Natural killer cell (primary cell): ENCODE data around the gene CWF19L2. TPM values are rescaled to one million over a fixed set of nuclear protein-coding genes. Genes with fewer than 3 reads are reported as not detected.

ENCODE experiments used
- ATAC-seq, 3 donors: fragments of 150-1000 bp in 2 of 3; fragments of 200-7000 bp in 1 of 3; cut with Tn5 transposase; 1 replicate in 1 of 3; 2 replicates in 2 of 3; pipeline ENCODE4 v1.10.0; 2021; ENCODE audit warnings: mild to moderate bottlenecking in 2 of 3, moderate library complexity in 2 of 3
- DNase-seq, 2 donors: peaks; one replicate each; pipeline versions ENCODE4 v3.0.0 to v3.0.0-alpha.2; 2013 to 2021; ENCODE audit warnings: mixed read lengths in 1 of 2
- H3K27ac ChIP-seq: one replicate; pipeline ENCODE4 v1.5.1; 2013; ENCODE audit warnings: mild to moderate bottlenecking, low read length
- H3K27me3 ChIP-seq: one replicate; pipeline ENCODE4 v1.6.1; 2013; ENCODE audit warnings: low read length; ENCODE audit not compliant: control insufficient read depth, insufficient read depth
- H3K36me3 ChIP-seq: one replicate; pipeline ENCODE4 v1.6.1; 2013; ENCODE audit warnings: low read length; ENCODE audit not compliant: control insufficient read depth, insufficient read depth
- H3K4me1 ChIP-seq: one replicate; pipeline ENCODE4 v1.6.1; 2013; ENCODE audit warnings: low read length; ENCODE audit not compliant: control insufficient read depth, insufficient read depth
- H3K4me3 ChIP-seq: one replicate; pipeline ENCODE4 v1.5.1; 2013; ENCODE audit warnings: low read length
- H3K9me3 ChIP-seq: one replicate; pipeline ENCODE4 v1.6.1; 2013; ENCODE audit warnings: low read length; ENCODE audit not compliant: control insufficient read depth, insufficient read depth
- H3K27ac Mint-ChIP-seq, 2 donors: one replicate each; pipeline ENCODE4 v1.8.0; 2022; ENCODE audit warnings: mild to moderate bottlenecking in 2 of 2, mixed read lengths in 2 of 2, moderate library complexity in 1 of 2
- H3K27me3 Mint-ChIP-seq, 2 donors: one replicate each; pipeline ENCODE4 v1.8.0; 2022; ENCODE audit warnings: low read depth in 2 of 2, mixed read lengths in 2 of 2
- H3K36me3 Mint-ChIP-seq: one replicate; pipeline ENCODE4 v1.8.0; 2022; ENCODE audit warnings: mixed read lengths
- H3K4me1 Mint-ChIP-seq, 2 donors: one replicate each; pipeline ENCODE4 v1.8.0; 2022; ENCODE audit warnings: mixed read lengths in 2 of 2
- H3K4me3 Mint-ChIP-seq: one replicate; pipeline ENCODE4 v1.8.0; 2022; ENCODE audit warnings: mild to moderate bottlenecking, moderate library complexity, mixed read lengths
- H3K9me3 Mint-ChIP-seq, 2 donors: one replicate each; pipeline ENCODE4 v1.8.0; 2022; ENCODE audit warnings: mixed read lengths in 2 of 2
- CTCF ChIP-seq: fragments of 200-600 bp; IDR thresholded peaks from one replicate; pipeline ENCODE4 v1.8.0; 2022; ENCODE audit warnings: antibody characterized with exemption
- WGBS: methylation state at CpG from one replicate; pipeline ENCODE4 v1.1.7; 2013; ENCODE audit warnings: missing lambda C conversion rate; ENCODE audit not compliant: insufficient coverage; 5-methylcytosine and 5-hydroxymethylcytosine counted together
- intact Hi-C: fragments of 100-400 bp; cut with micrococcal nuclease; formaldehyde crosslinking; loops from one replicate; pipeline ENCODE4 v1.14.2; 2022
- total RNA-seq, 4 donors: library from RNA; stranded (reverse); fragments of 120-200 nt in 1 of 4; gene quantifications; one replicate each; pipeline versions ENCODE4 v1.2.3 to v1.2.4, GENCODE V29; 2013 to 2022

Gene CWF19L2
- total RNA-seq, 3 donors from 2014 or later (not counting 1 experiment from before 2014, with no cell fraction given) = 25.8 to 34.8 (median 28.0) TPM

- Histone ChIP-seq H3K4me1 (no peaks in the 10 kb centered on the region), H3K4me3 (no peak overlapping the region), H3K9me3 (no peaks in the 10 kb centered on the region), H3K36me3 (no peaks in the 10 kb centered on the region), H3K27me3 (no peaks in the 10 kb centered on the region), H3K27ac (no peak overlapping the region)
- H3K4me1 Mint-ChIP-seq = no peaks in the 10 kb centered on the region
- no peaks in the 10 kb centered on the region for H3K9me3 Mint-ChIP-seq
- no peak overlapping the region for H3K4me3 Mint-ChIP-seq
- DNase-seq (no peak), ATAC-seq (no peak)
- TF ChIP-seq CTCF = no peak
- peaks cover 0 to 13% of the 10 kb centered on the region in 2 donors for H3K27me3 Mint-ChIP-seq
- 100% methylated on average over 1 of the region's 1 CpG for WGBS
- H3K36me3 Mint-ChIP-seq = no peaks in the 10 kb centered on the region
- intact Hi-C loops = no loop called here
- H3K27ac Mint-ChIP-seq = no peak overlapping the region
These were observed 35.5 kb upstream of the CWF19L2 start for GRCh38 chr11:107493117-107493516.

- no peaks in the 10 kb centered on the region for H3K4me1 ChIP-seq
- no peak overlapping the region for H3K27ac ChIP-seq
- TF ChIP-seq CTCF = no peak
- H3K4me3 Mint-ChIP-seq = no peak overlapping the region
- DNase-seq (no peak), ATAC-seq (no peak)
- no peaks in the 10 kb centered on the region for H3K36me3 Mint-ChIP-seq
- no peaks in the 10 kb centered on the region for H3K27me3 ChIP-seq
- intact Hi-C loops = no loop called here
- WGBS = 94% methylated on average over 2 of the region's 2 CpGs
- H3K9me3 Mint-ChIP-seq = no peaks in the 10 kb centered on the region
- no peak overlapping the region for H3K27ac Mint-ChIP-seq
- no peak overlapping the region for H3K4me3 ChIP-seq
- H3K9me3 ChIP-seq = no peaks in the 10 kb centered on the region
- H3K36me3 ChIP-seq = no peaks in the 10 kb centered on the region
- peaks cover 0 to 13% of the 10 kb centered on the region in 2 donors for H3K27me3 Mint-ChIP-seq
- H3K4me1 Mint-ChIP-seq = no peaks in the 10 kb centered on the region
These were observed 33.2 kb upstream of the CWF19L2 start for GRCh38 chr11:107490836-107491235.

- DNase-seq (no peak), ATAC-seq (no peak)
- TF ChIP-seq CTCF = no peak
- H3K9me3 ChIP-seq = no peaks in the 10 kb centered on the region
- H3K4me3 ChIP-seq = no peak overlapping the region
- no peaks in the 10 kb centered on the region for H3K36me3 ChIP-seq
- H3K27ac Mint-ChIP-seq = no peak overlapping the region
- no peaks in the 10 kb centered on the region for H3K4me1 Mint-ChIP-seq
- no peak overlapping the region for H3K4me3 Mint-ChIP-seq
- no peaks in the 10 kb centered on the region for H3K9me3 Mint-ChIP-seq
- H3K27me3 Mint-ChIP-seq = peaks cover 13 to 26% of the 10 kb centered on the region in 2 donors
- H3K27me3 ChIP-seq = no peaks in the 10 kb centered on the region
- no peaks in the 10 kb centered on the region for H3K4me1 ChIP-seq
- no peak overlapping the region for H3K27ac ChIP-seq
- no peaks in the 10 kb centered on the region for H3K36me3 Mint-ChIP-seq
- intact Hi-C loops = no loop called here
These were observed 24.6 kb upstream of the CWF19L2 start for GRCh38 chr11:107482234-107482633.

- no peaks in the 10 kb centered on the region for H3K9me3 ChIP-seq
- no peak for DNase-seq
- no peak for TF ChIP-seq CTCF
- H3K27me3 ChIP-seq = peaks cover 2% of the 10 kb centered on the region
- intact Hi-C loops = no loop called here
- Mint-ChIP-seq H3K4me1 (no peaks in the 10 kb centered on the region), H3K9me3 (no peaks in the 10 kb centered on the region), H3K36me3 (no peaks in the 10 kb centered on the region), H3K27me3 (peaks cover 27 to 44% of the 10 kb centered on the region in 2 donors), H3K4me3 (no peak overlapping the region), H3K27ac (no peak overlapping the region)
- H3K4me1 ChIP-seq = no peaks in the 10 kb centered on the region
- no peaks in the 10 kb centered on the region for H3K36me3 ChIP-seq
- ATAC-seq = no peak
- no peak overlapping the region for H3K4me3 ChIP-seq
- no peak overlapping the region for H3K27ac ChIP-seq
These were observed 21.3 kb upstream of the CWF19L2 start for GRCh38 chr11:107478922-107479321.
